ENCODE measurements around the gene NPHS1.

- no peak for TF ChIP-seq CTCF (IDR thresholded peaks at IDR 0.05; ENCODE audit: low read depth, low read length, missing input control)
- TF ChIP-seq RAD21 (IDR thresholded peaks at IDR 0.05), result no peak
- no peak for TF ChIP-seq RXRA (IDR thresholded peaks at IDR 0.05)
- TF ChIP-seq, protein P1, sequence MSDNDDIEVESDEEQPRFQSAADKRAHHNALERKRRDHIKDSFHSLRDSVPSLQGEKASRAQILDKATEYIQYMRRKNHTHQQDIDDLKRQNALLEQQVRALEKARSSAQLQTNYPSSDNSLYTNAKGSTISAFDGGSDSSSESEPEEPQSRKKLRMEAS (IDR thresholded peaks at IDR 0.05), result no peak
- TF ChIP-seq TAF1 (conservative IDR thresholded peaks at IDR 0.05), result no peak
- no peak for TF ChIP-seq REST (IDR thresholded peaks at IDR 0.05)
- TF ChIP-seq JUND (IDR thresholded peaks at IDR 0.05), result no peak
- no peak for TF ChIP-seq GABPA (IDR thresholded peaks at IDR 0.05 in 1 of 2, conservative IDR thresholded peaks at IDR 0.05 in 1 of 2)
- no peak for TF ChIP-seq SP1 (IDR thresholded peaks at IDR 0.05)
- no peak for TF ChIP-seq EGR1 (IDR thresholded peaks at IDR 0.05; ENCODE audit: low read depth in 2 of 2)
- no peak for TF ChIP-seq YY1 (IDR thresholded peaks at IDR 0.05)
Measured at GRCh38 chr19:35816846-35817245, 35.5 kb downstream of the NPHS1 start.

All from liver (tissue), 3 donors.